ENCODE measurements around the gene SUGP2.
A peak's percentile ranks its signal among the peaks of the same experiment; 100 is the strongest.

The SUGP2 gene

GRCh38 chr19:19059018-19059836, 25.9 kb upstream of the SUGP2 start:
- no peak for DNase-seq (ENCODE audit: low read depth)

- DNase-seq (ENCODE audit: low read depth) = no peak
Observed at GRCh38 chr19:19057720-19058119, 24.4 kb upstream of the SUGP2 start.

GRCh38 chr19:19057317-19057716, 24.0 kb upstream of the SUGP2 start:
- DNase-seq (ENCODE audit: low read depth) = no peak

- no peak for DNase-seq (ENCODE audit: low read depth)
Observed at GRCh38 chr19:19056636-19057275, 23.4 kb upstream of the SUGP2 start.

- DNase-seq (ENCODE audit: low read depth) = no peak
Observed at GRCh38 chr19:19055701-19056100, 22.4 kb upstream of the SUGP2 start.

GRCh38 chr19:19054939-19055440, 21.7 kb upstream of the SUGP2 start:
- no peak for DNase-seq (ENCODE audit: low read depth)

GRCh38 chr19:19054315-19054938, 21.1 kb upstream of the SUGP2 start:
- no peak for DNase-seq (ENCODE audit: low read depth)

GRCh38 chr19:19053508-19054314, 20.4 kb upstream of the SUGP2 start:
- DNase-seq (ENCODE audit: low read depth) = peak; percentile 37

- DNase-seq (ENCODE audit: low read depth) = no peak
Observed at GRCh38 chr19:19052921-19053320, 19.6 kb upstream of the SUGP2 start.

GRCh38 chr19:19051478-19052213, 18.3 kb upstream of the SUGP2 start:
- no peak for DNase-seq (ENCODE audit: low read depth)

GRCh38 chr19:19050731-19051130, 17.4 kb upstream of the SUGP2 start:
- DNase-seq (ENCODE audit: low read depth) = no peak

- no peak for DNase-seq (ENCODE audit: low read depth)
Observed at GRCh38 chr19:19050104-19050503, 16.8 kb upstream of the SUGP2 start.

GRCh38 chr19:19049406-19049805, 16.1 kb upstream of the SUGP2 start:
- no peak for DNase-seq (ENCODE audit: low read depth)

- DNase-seq (ENCODE audit: low read depth) = no peak
Observed at GRCh38 chr19:19043881-19044280, 10.6 kb upstream of the SUGP2 start.

GRCh38 chr19:19043481-19043880, 10.2 kb upstream of the SUGP2 start:
- no peak for DNase-seq (ENCODE audit: low read depth)

GRCh38 chr19:19042732-19043280, 9.5 kb upstream of the SUGP2 start:
- DNase-seq (ENCODE audit: low read depth) = no peak

- DNase-seq (ENCODE audit: low read depth) = no peak
Observed at GRCh38 chr19:19040417-19040816, 7.1 kb upstream of the SUGP2 start.

GRCh38 chr19:19039901-19040300, 6.6 kb upstream of the SUGP2 start:
- DNase-seq (ENCODE audit: low read depth) = no peak

GRCh38 chr19:19034204-19034624, 897 bp upstream of the SUGP2 start:
- DNase-seq (ENCODE audit: low read depth) = peak; percentile 35

GRCh38 chr19:19033176-19033425, 216 bp downstream of the SUGP2 start:
- no peak for DNase-seq (ENCODE audit: low read depth)

- peak; percentile 58 for DNase-seq (ENCODE audit: low read depth)
Observed at GRCh38 chr19:19032420-19033175, 719 bp downstream of the SUGP2 start.

Data from stimulated activated CD8-positive, alpha-beta memory T cell treated with anti-CD3 and anti-CD28 coated beads, Interleukin-15, amount 100 ng/mL, for 1 hour (primary cell).